22Rv1 (cell line): ENCODE data around the gene GSTA4.
"Not testable (repeated sequence)": the region's sequence is repeated elsewhere in the genome, so short reads cannot be mapped to it uniquely, and the experiment has no call there.

ENCODE experiments used
- H3K27ac ChIP-seq: fragments of 450-650 bp; 2 replicates; pipeline ENCODE4 v1.5.1; 2017
- CTCF ChIP-seq: fragments of 450-650 bp; IDR thresholded peaks from 2 replicates; pipeline ENCODE4 v1.5.1; 2017; ENCODE audit warnings: mild to moderate bottlenecking
- ZFX ChIP-seq: fragments of 450-650 bp; IDR thresholded peaks from 2 replicates; pipeline ENCODE4 v1.6.1; 2017; ENCODE audit warnings: antibody characterized with exemption, borderline replicate concordance

GSTA4 gene

GRCh38 chr6:52958546-52959255 is 36.4 kb downstream of the GSTA4 start:
- H3K27ac ChIP-seq = no peak overlapping the region
- no peak for TF ChIP-seq ZFX
- no peak for TF ChIP-seq CTCF

GRCh38 chr6:52955871-52956270 is 39.2 kb downstream of the GSTA4 start:
- no peak for TF ChIP-seq ZFX
- no peak for TF ChIP-seq CTCF
- H3K27ac ChIP-seq = no peak overlapping the region

- TF ChIP-seq CTCF (no peak), ZFX (no peak)
- H3K27ac ChIP-seq = no peak overlapping the region
Measured at GRCh38 chr6:52953911-52954839, 40.9 kb downstream of the GSTA4 start.

- TF ChIP-seq ZFX (no peak), CTCF (no peak)
- H3K27ac ChIP-seq = no peak overlapping the region
Measured at GRCh38 chr6:52946306-52946705, 48.8 kb downstream of the GSTA4 start.

GRCh38 chr6:52942821-52943220 is 52.3 kb downstream of the GSTA4 start:
- not testable (repeated sequence) for H3K27ac ChIP-seq

GRCh38 chr6:52942221-52942620 is 52.9 kb downstream of the GSTA4 start:
- no peak overlapping the region for H3K27ac ChIP-seq
- TF ChIP-seq ZFX = no peak
- no peak for TF ChIP-seq CTCF

GRCh38 chr6:52937908-52938307 is 57.2 kb downstream of the GSTA4 start:
- no peak for TF ChIP-seq ZFX
- TF ChIP-seq CTCF = no peak
- no peak overlapping the region for H3K27ac ChIP-seq
